A673 (cell line): Measurements from ENCODE around the gene RNF187. TPM values are rescaled to one million over a fixed set of nuclear protein-coding genes. Genes with fewer than 3 reads are reported as not detected.

Experiments
- BruUV-seq: library from RNA; stranded (reverse); fragments of 400-500 nt; replicated peaks from 2 replicates; lab custom pipeline; 2021; lab: Mats Ljungman, UMichigan
- CTCF ChIA-PET: fragments of 300-600 bp; sonication (Branson Sonifier 250); formaldehyde crosslinking; loops from one replicate; lab custom pipeline; 2022; ENCODE audit warnings: antibody characterized with exemption; lab: Charles Lee
- POLR2A ChIA-PET: fragments of 300-600 bp; sonication (Branson Sonifier 250); formaldehyde crosslinking; loops from one replicate; lab custom pipeline; 2022; ENCODE audit warnings: antibody characterized with exemption; ENCODE audit not compliant: low non-redundant PET; lab: Charles Lee
- DNase-seq: peaks from one replicate; pipeline ENCODE4 v3.0.0-alpha.2; 2015; ENCODE audit warnings: low spot score
- H3K27ac ChIP-seq: fragments of 200-600 bp; sonication (generic); 2 replicates; pipeline ENCODE4 v1.5.1; 2016; ENCODE audit warnings: mixed run types, low read depth, mild to moderate bottlenecking, mixed read lengths, antibody characterized with exemption, low read length; ENCODE audit not compliant: poor library complexity, severe bottlenecking
- H3K27me3 ChIP-seq: fragments of 200-600 bp; sonication (generic); replicated peaks from 2 replicates; pipeline ENCODE4 v1.6.1; 2017; ENCODE audit warnings: mixed run types, low read depth, mild to moderate bottlenecking, mixed read lengths, antibody characterized with exemption, low read length; ENCODE audit not compliant: insufficient read depth, poor library complexity
- H3K36me3 ChIP-seq: fragments of 200-600 bp; sonication (generic); 2 replicates; pipeline ENCODE4 v1.6.1; 2016; ENCODE audit warnings: mixed run types, mild to moderate bottlenecking, mixed read lengths, antibody characterized with exemption, low read length; ENCODE audit not compliant: insufficient read depth, poor library complexity, severe bottlenecking
- H3K4me1 ChIP-seq: fragments of 200-600 bp; sonication (generic); 2 replicates; pipeline ENCODE4 v1.6.1; 2017; ENCODE audit warnings: mixed run types, mild to moderate bottlenecking, mixed read lengths, antibody characterized with exemption, low read length; ENCODE audit not compliant: insufficient read depth, poor library complexity, severe bottlenecking
- H3K4me3 ChIP-seq: fragments of 200-600 bp; sonication (generic); 2 replicates; pipeline ENCODE4 v1.5.1; 2016; ENCODE audit warnings: low read depth, mixed run types, mild to moderate bottlenecking, mixed read lengths, low read length; ENCODE audit not compliant: poor library complexity, severe bottlenecking
- H3K9me3 ChIP-seq: fragments of 200-600 bp; sonication (generic); 2 replicates; pipeline ENCODE4 v1.6.1; 2016; ENCODE audit warnings: mixed run types, low read depth, mild to moderate bottlenecking, mixed read lengths, antibody characterized with exemption, low read length; ENCODE audit not compliant: poor library complexity, severe bottlenecking
- EZH2 ChIP-seq: fragments of 200-600 bp; sonication (generic); IDR thresholded peaks from 2 replicates; pipeline ENCODE4 v1.6.1; 2017; ENCODE audit warnings: borderline replicate concordance, low read depth, mild to moderate bottlenecking, mixed read lengths, antibody characterized with exemption, low read length; ENCODE audit not compliant: poor library complexity, severe bottlenecking
- intact Hi-C: fragments of 100-400 bp; cut with micrococcal nuclease; formaldehyde crosslinking; loops from one replicate; pipeline ENCODE4 v1.10.0; 2022; ENCODE audit not compliant: unreplicated experiment
- total RNA-seq: library from RNA; stranded (reverse); gene quantifications from 2 replicates; pipeline ENCODE4 v1.2.3, GENCODE V29; 2021
- TF ChIP-seq, protein P1 (sequence below): fragments of 300-800, 200-600 bp; sonication (generic); conservative IDR thresholded peaks from 2 replicates; pipeline ENCODE4 v1.5.1; 2017; ENCODE audit warnings: low read depth, mild to moderate bottlenecking, antibody characterized with exemption, low read length, moderate library complexity, mixed read lengths

Gene RNF187
- total RNA-seq, 1 experiment from 2014 or later = 146 TPM

DNA sequence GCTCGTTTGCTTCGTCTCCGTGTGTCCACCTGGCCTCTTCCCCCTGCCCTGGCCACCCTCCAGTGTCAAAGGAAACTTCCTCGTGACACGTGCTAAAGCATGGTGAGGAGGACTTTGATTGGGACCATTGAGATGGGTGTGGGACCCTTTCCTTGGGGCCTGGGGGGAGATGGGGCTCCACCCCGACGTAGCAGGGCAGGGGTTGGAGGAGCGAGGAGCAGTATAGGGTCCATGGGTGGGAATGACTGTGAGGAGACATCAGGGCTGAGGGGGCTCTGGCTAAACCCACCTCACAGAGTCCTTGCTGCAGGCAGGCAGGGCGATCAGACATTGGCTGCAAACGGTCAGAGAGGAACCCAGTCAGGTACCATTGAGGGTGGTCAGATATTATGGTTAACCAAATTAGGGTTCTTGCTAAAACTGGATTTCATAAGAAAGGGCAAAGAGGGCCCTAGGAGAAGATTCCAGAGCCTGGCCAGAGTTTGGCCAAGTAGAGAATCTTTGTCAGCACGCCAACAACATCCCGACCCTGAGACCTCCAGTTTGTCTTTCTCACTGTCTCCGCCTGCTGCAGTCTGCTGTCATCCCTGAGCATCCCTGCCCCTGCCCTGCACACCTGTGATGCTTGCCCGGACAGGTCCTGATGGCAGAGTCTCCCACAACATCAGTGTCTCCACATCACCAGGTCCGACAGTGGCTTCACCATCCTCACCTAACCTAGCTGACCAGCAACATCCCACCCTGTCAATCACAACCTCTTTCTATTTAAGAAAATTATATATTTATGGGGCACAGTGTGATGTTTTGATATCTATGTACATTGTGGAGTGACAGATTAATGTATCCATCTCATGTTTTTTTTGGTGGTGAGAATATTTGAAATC is 8.0 kb downstream of the RNF187 start:
- H3K9me3 ChIP-seq = no peaks in the 10 kb centered on the region
- H3K4me3 ChIP-seq = no peak overlapping the region
- no peak for DNase-seq
- peaks cover 9% of the 10 kb centered on the region for H3K4me1 ChIP-seq
- peaks cover 51% of the 10 kb centered on the region for H3K36me3 ChIP-seq
- CTCF ChIA-PET = no interaction called here
- no peaks in the 10 kb centered on the region for H3K27me3 ChIP-seq
- TF ChIP-seq EZH2 = no peak
- TF ChIP-seq, protein P1, sequence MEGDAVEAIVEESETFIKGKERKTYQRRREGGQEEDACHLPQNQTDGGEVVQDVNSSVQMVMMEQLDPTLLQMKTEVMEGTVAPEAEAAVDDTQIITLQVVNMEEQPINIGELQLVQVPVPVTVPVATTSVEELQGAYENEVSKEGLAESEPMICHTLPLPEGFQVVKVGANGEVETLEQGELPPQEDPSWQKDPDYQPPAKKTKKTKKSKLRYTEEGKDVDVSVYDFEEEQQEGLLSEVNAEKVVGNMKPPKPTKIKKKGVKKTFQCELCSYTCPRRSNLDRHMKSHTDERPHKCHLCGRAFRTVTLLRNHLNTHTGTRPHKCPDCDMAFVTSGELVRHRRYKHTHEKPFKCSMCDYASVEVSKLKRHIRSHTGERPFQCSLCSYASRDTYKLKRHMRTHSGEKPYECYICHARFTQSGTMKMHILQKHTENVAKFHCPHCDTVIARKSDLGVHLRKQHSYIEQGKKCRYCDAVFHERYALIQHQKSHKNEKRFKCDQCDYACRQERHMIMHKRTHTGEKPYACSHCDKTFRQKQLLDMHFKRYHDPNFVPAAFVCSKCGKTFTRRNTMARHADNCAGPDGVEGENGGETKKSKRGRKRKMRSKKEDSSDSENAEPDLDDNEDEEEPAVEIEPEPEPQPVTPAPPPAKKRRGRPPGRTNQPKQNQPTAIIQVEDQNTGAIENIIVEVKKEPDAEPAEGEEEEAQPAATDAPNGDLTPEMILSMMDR = no peak
- no TSS peak for BruUV-seq
- intact Hi-C loops = no loop called here
- POLR2A ChIA-PET = no interaction called here
- H3K27ac ChIP-seq = no peak overlapping the region

DNA sequence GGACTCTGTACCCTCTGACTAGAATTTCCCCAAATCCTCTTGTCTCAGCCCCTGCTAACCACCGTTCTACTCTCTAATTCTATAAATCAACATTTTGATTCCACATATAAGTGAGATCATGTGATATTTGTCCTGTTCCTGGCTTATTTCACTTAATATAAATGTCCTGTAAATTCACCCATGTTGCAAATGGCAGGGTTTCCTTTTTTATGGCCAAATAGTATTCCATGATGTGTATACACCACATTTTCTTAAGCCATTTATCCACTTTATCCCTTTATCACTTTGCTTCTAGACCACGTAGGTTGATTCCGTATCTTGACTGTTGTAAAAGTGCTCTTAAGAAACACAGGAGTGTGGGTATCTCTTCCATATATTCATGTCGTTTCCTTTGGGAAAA is 8.9 kb downstream of the RNF187 start:
- no TSS peak for BruUV-seq
- peaks cover 44% of the 10 kb centered on the region for H3K36me3 ChIP-seq
- ChIA-PET POLR2A (no interaction called here), CTCF (no interaction called here)
- intact Hi-C loops = no loop called here
- DNase-seq = no peak
- TF ChIP-seq, protein P1 = no peak
- no peak for TF ChIP-seq EZH2
- no peaks in the 10 kb centered on the region for H3K9me3 ChIP-seq
- H3K4me3 ChIP-seq = no peak overlapping the region
- H3K27ac ChIP-seq = no peak overlapping the region
- peaks cover 1% of the 10 kb centered on the region for H3K4me1 ChIP-seq
- H3K27me3 ChIP-seq = no peaks in the 10 kb centered on the region

DNA sequence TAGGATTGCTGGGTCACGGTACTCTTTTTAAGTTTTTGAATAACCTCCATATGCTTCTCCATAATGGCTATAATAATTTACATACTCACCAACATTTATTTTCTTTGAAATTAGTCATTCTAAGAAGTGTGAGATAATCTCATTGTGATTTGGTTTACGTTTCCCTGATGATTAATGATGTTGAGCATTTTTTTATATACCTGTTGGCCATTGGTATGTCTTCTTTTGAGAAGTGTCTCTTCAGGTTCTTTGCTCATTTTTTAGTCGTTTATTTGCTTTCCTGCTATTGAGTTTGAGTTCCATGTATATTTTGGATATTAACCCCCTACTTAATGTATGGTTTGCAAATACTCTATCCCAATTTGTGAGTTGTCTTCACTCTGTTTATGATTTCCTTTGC is 9.3 kb downstream of the RNF187 start:
- DNase-seq = no peak
- CTCF ChIA-PET = no interaction called here
- Histone ChIP-seq H3K9me3 (no peaks in the 10 kb centered on the region), H3K27me3 (no peaks in the 10 kb centered on the region), H3K4me3 (no peak overlapping the region), H3K36me3 (peaks cover 40% of the 10 kb centered on the region), H3K4me1 (peaks cover 3% of the 10 kb centered on the region), H3K27ac (no peak overlapping the region)
- POLR2A ChIA-PET = no interaction called here
- BruUV-seq = no TSS peak
- intact Hi-C loops = no loop called here
- TF ChIP-seq, protein P1 = no peak
- TF ChIP-seq EZH2 = no peak
